Panc1 (cell line): ENCODE results near the gene TIAM2.

Experiments used
- CTCF ChIP-seq: fragments of 450-650 bp; IDR thresholded peaks from 2 replicates; pipeline ENCODE4 v1.5.1; 2017; ENCODE audit warnings: mild to moderate bottlenecking
- POLR2AphosphoS5 ChIP-seq: IDR thresholded peaks from 2 replicates; pipeline ENCODE4 v1.6.1; 2012; ENCODE audit warnings: mild to moderate bottlenecking, low read depth, low read length, moderate library complexity
- REST ChIP-seq, 2 experiments: IDR thresholded peaks; 2 replicates each; pipeline ENCODE4 v1.6.1; 2011 to 2012; ENCODE audit warnings: low read depth in 2 of 2, control low read depth in 1 of 2, low read length in 1 of 2, mild to moderate bottlenecking in 1 of 2, moderate library complexity in 1 of 2; ENCODE audit not compliant: insufficient read depth in 1 of 2

- TF ChIP-seq POLR2AphosphoS5 (no peak), CTCF (no peak), REST (IDR thresholded peaks at IDR 0.05; ENCODE audit: insufficient read depth in 1 of 2, low read depth in 2 of 2, low read length in 1 of 2) (no peak)
Measured at GRCh38 chr6:155004576-155005372, 9.7 kb downstream of the TIAM2 start.
